GM12878 (cell line): Measurements from ENCODE around the gene C1S. TPM values are rescaled to one million over a fixed set of nuclear protein-coding genes. Genes with fewer than 3 reads are reported as not detected.

Experiments used
- ATAC-seq: fragments of 200-7000 bp; cut with Tn5 transposase; 3 replicates; pipeline ENCODE4 v1.9.1; 2020; ENCODE audit warnings: mild to moderate bottlenecking, moderate library complexity
- BruUV-seq: library from RNA; stranded (reverse); fragments of 400-500 nt; replicated peaks from 2 replicates; lab custom pipeline; 2021; lab: Mats Ljungman, UMichigan
- CTCF ChIA-PET: fragments of 300-600 bp; sonication (Branson Sonifier 250); formaldehyde crosslinking; extraction: SDS; loops from one replicate; lab custom pipeline; 2021; ENCODE audit warnings: inconsistent platforms; lab: Yijun Ruan, JAX
- POLR2A ChIA-PET: fragments of 350-600 bp; formaldehyde crosslinking; extraction: SDS; loops from one replicate; lab custom pipeline; 2021; ENCODE audit warnings: inconsistent platforms; lab: Charles Lee
- RAD21 ChIA-PET: fragments of 300-600 bp; sonication (Branson Sonifier 250); formaldehyde crosslinking; loops from one replicate; lab custom pipeline; 2023; ENCODE audit warnings: antibody characterized with exemption; ENCODE audit not compliant: unreplicated experiment; lab: Charles Lee
- SMC1A ChIA-PET: fragments of 300-600 bp; sonication (Branson Sonifier 250); formaldehyde crosslinking; loops from one replicate; lab custom pipeline; 2023; ENCODE audit not compliant: unreplicated experiment, uncharacterized antibody; lab: Charles Lee
- DNase-seq: peaks from one replicate; pipeline ENCODE4 v3.0.0-alpha.2; 2011; ENCODE audit warnings: low read depth, low spot score
- FAIRE-seq: peaks from 3 replicates; lab custom pipeline; 2011; peaks lifted over from hg19 to GRCh38; lab: Jason Lieb, UNC
- H2AFZ ChIP-seq: 2 replicates; pipeline ENCODE4 v1.6.0; 2011; ENCODE audit warnings: low read depth, low read length, control low read depth; ENCODE audit not compliant: control insufficient read depth
- H3K27ac ChIP-seq: 2 replicates; pipeline ENCODE4 v1.5.1; 2011; ENCODE audit warnings: control low read depth; ENCODE audit not compliant: control insufficient read depth, insufficient read depth
- H3K27me3 ChIP-seq, 2 experiments: replicated peaks in 1 of 2; 2 replicates each; pipeline versions ENCODE4 v1.6.0 to v1.6.1; 2011; ENCODE audit warnings: low read length in 1 of 2; ENCODE audit not compliant: control insufficient read depth in 2 of 2, insufficient read depth in 2 of 2
- H3K36me3 ChIP-seq, 2 experiments: 2 replicates each; pipeline ENCODE4 v1.5.1; 2011; ENCODE audit warnings: low read length in 1 of 2; ENCODE audit not compliant: control insufficient read depth in 2 of 2, insufficient read depth in 2 of 2
- H3K4me1 ChIP-seq: 2 replicates; pipeline ENCODE4 v1.6.1; 2011; ENCODE audit warnings: mild to moderate bottlenecking, low read length, moderate library complexity, mixed read lengths; ENCODE audit not compliant: control insufficient read depth, insufficient read depth
- H3K4me2 ChIP-seq: 2 replicates; pipeline ENCODE4 v1.6.0; 2011; ENCODE audit warnings: control low read depth; ENCODE audit not compliant: control insufficient read depth, insufficient read depth
- H3K4me3 ChIP-seq: fragments of 200-600 bp; sonication (generic); 2 replicates; pipeline ENCODE4 v1.5.1; 2016
- H3K79me2 ChIP-seq: 2 replicates; pipeline ENCODE4 v1.6.0; 2011; ENCODE audit warnings: low read length; ENCODE audit not compliant: control insufficient read depth, insufficient read depth
- H3K9ac ChIP-seq: 2 replicates; pipeline ENCODE4 v1.8.0; 2011; ENCODE audit warnings: low read length, control low read depth, mixed read lengths; ENCODE audit not compliant: control insufficient read depth, insufficient read depth
- H3K9me3 ChIP-seq: replicated peaks from 3 replicates; pipeline ENCODE4 v1.5.1; 2011; ENCODE audit warnings: mild to moderate bottlenecking, low read length; ENCODE audit not compliant: control insufficient read depth, insufficient read depth
- H4K20me1 ChIP-seq: 2 replicates; pipeline ENCODE4 v1.6.0; 2011; ENCODE audit not compliant: control insufficient read depth, insufficient read depth
- BCL11A ChIP-seq: IDR thresholded peaks from 2 replicates; pipeline ENCODE4 v1.6.1; 2011; ENCODE audit warnings: low read depth, low read length
- BCL3 ChIP-seq: IDR thresholded peaks from 2 replicates; pipeline ENCODE4 v1.6.1; 2011; ENCODE audit warnings: borderline replicate concordance, low read depth, mild to moderate bottlenecking, moderate library complexity, low read length; ENCODE audit not compliant: insufficient read depth, poor library complexity, severe bottlenecking
- CHD4 ChIP-seq: fragments of 200-600 bp; sonication (generic); IDR thresholded peaks from 2 replicates; pipeline ENCODE4 v1.6.1; 2016; ENCODE audit warnings: mild to moderate bottlenecking
- FOS ChIP-seq: IDR thresholded peaks from 3 replicates; pipeline ENCODE4 v1.6.1; 2011; ENCODE audit warnings: borderline replicate concordance; ENCODE audit not compliant: insufficient read length; ENCODE audit errors: extremely low read depth
- HCFC1 ChIP-seq: fragments of 150-350 bp; IDR thresholded peaks from 2 replicates; pipeline ENCODE4 v1.6.1; 2014; ENCODE audit warnings: low read length
- HDAC2 ChIP-seq: fragments of 200-600 bp; sonication (generic); IDR thresholded peaks from 2 replicates; pipeline ENCODE4 v1.6.1; 2017
- JUNB ChIP-seq: IDR thresholded peaks from 2 replicates; pipeline ENCODE4 v1.6.1; 2016; ENCODE audit warnings: antibody characterized with exemption, mild to moderate bottlenecking
- PRDM15 ChIP-seq: fragments of 450-650 bp; formaldehyde crosslinking; IDR thresholded peaks from 2 replicates; pipeline ENCODE4 v1.4.0; 2020; ENCODE audit warnings: mild to moderate bottlenecking, moderate library complexity
- SREBF1 ChIP-seq: IDR thresholded peaks from 2 replicates; pipeline ENCODE4 v1.6.1; 2012; ENCODE audit warnings: mild to moderate bottlenecking, low read length
- TBL1XR1 ChIP-seq: IDR thresholded peaks from 2 replicates; pipeline ENCODE4 v1.6.1; 2012; ENCODE audit warnings: low read depth, low read length, improper control_type of control experiment
- ZBTB40 ChIP-seq: fragments of 450-650 bp; IDR thresholded peaks from 2 replicates; pipeline ENCODE4 v1.6.1; 2016; ENCODE audit warnings: mild to moderate bottlenecking, moderate library complexity, borderline replicate concordance
- WGBS: methylation state at CpG from one replicate; pipeline ENCODE4 v1.1.6; 2016; ENCODE audit warnings: low lambda C conversion rate; ENCODE audit not compliant: insufficient replicate concordance, insufficient coverage; ENCODE audit errors: missing lambda C conversion rate; 5-methylcytosine and 5-hydroxymethylcytosine counted together
- in situ Hi-C: fragments of 300-500 bp; cut with MboI; formaldehyde crosslinking; loops from 9 replicates; pipeline ENCODE4 v1.14.3; 2018; ENCODE audit warnings: mixed read lengths
- intact Hi-C: fragments of 100-400 bp; cut with micrococcal nuclease; formaldehyde crosslinking; loops from one replicate; pipeline ENCODE4 v1.14.2; 2022; ENCODE audit not compliant: unreplicated experiment
- polyA plus RNA-seq, 11 experiments: library from polyadenylated mRNA; depleted of rRNA in 4 of 11; unstranded in 6 of 11; stranded (reverse) in 5 of 11; fragments of >200 nt; fragmentation: Nextera tagmentation in 4 of 11; fragmentation: Illumina TruSeq in 1 of 11; extraction: Ambion mirVana in 4 of 11; extraction: Trizol in 1 of 11; gene quantifications; 1 replicate in 1 of 11; 2 replicates in 10 of 11; pipeline versions ENCODE4 v1.2.1 to v1.2.3, GENCODE V29; 2011 to 2016; ENCODE audit warnings: inconsistent platforms in 2 of 11, missing spikeins in 2 of 11, low read depth in 1 of 11
- total RNA-seq, 4 experiments: library from RNA; depleted of rRNA in 3 of 4; stranded (reverse); fragments of >200 nt in 3 of 4; fragmentation: Illumina TruSeq in 1 of 4; extraction: Trizol in 1 of 4; gene quantifications; 2 replicates each; pipeline versions ENCODE4 v1.2.1 to v1.2.3, GENCODE V29; 2013 to 2021

Gene C1S
- total and polyA plus RNA-seq, 10 of the 15 experiments (the other 5 are each of a cell fraction or from before 2014, with no cell fraction given): 0.10 to 1.4 (median 0.42) TPM

- SMC1A ChIA-PET: interaction anchor here (0.6 to 2.4 kb wide), 7 partner anchors 9 to 245 kb away, joined by 3 to 13 read pairs (median 4); partner anchors contain the start of gene LPCAT3
- peaks cover 0 to 34% of the 10 kb centered on the region in 2 experiments; a peak in 3 of 4 replicates for H3K36me3 ChIP-seq
- H3K4me2 ChIP-seq: no peak overlapping the region
- WGBS: 91% methylated on average over 11 of the region's 11 CpGs
- no peak overlapping the region for H2AFZ ChIP-seq
- no peak overlapping the region for H3K9ac ChIP-seq
- intact Hi-C loops: loop anchor here (5.0 kb wide), 2 partner anchors 152 to 192 kb away; no protein-coding TSS in a partner anchor
- H3K9me3 ChIP-seq: no peaks in the 10 kb centered on the region
- H3K27me3 ChIP-seq: no peaks in the 10 kb centered on the region
- no peaks in the 10 kb centered on the region for H4K20me1 ChIP-seq
- H3K4me3 ChIP-seq: no peak overlapping the region
- no peak for DNase-seq
- FAIRE-seq: no peak
- BruUV-seq: no TSS peak
- in situ Hi-C loops: loop anchor here (5.0 kb wide), 1 partner anchor 152 kb away; no protein-coding TSS in a partner anchor
- POLR2A ChIA-PET: interaction anchor here (1.1 to 7.2 kb wide), 3 partner anchors 96 to 169 kb away, joined by 3 to 55 read pairs (median 6); partner anchors contain the start of genes C12orf57, LPCAT3 and RNU7-1
- CTCF ChIA-PET: interaction anchor here (0.8 to 7.7 kb wide), 23 partner anchors 10 to 243 kb away, joined by 3 to 61 read pairs (median 7); partner anchors contain the start of genes C12orf57, CLSTN3, LPCAT3 and RNU7-1
- RAD21 ChIA-PET: interaction anchor here (1.2 to 7.6 kb wide), 4 partner anchors 17 to 262 kb away, joined by 3 to 89 read pairs (median 10); partner anchors contain the start of genes C12orf57, CDCA3, RNU7-1 and USP5
- peaks cover 12% of the 10 kb centered on the region for H3K4me1 ChIP-seq
- H3K27ac ChIP-seq: no peak overlapping the region
- peaks cover 22% of the 10 kb centered on the region for H3K79me2 ChIP-seq
- ATAC-seq: no peak
- no peak for TF ChIP-seq BCL11A
- no peak for TF ChIP-seq HDAC2
- no peak for TF ChIP-seq ZBTB40
- no peak for TF ChIP-seq CHD4
- no peak for TF ChIP-seq FOS
- no peak for TF ChIP-seq HCFC1
- TF ChIP-seq BCL3: no peak
- no peak for TF ChIP-seq TBL1XR1
- no peak for TF ChIP-seq JUNB
- TF ChIP-seq SREBF1: no peak
- TF ChIP-seq PRDM15 (CRISPR knock-in tag): no peak
Observed at GRCh38 chr12:7114008-7114407, 53.5 kb downstream of the C1S start.
